Mesenteric fat pad (tissue), 1 donor: ENCODE measurements around the gene CYP3A7. TPM values are rescaled to one million over a fixed set of nuclear protein-coding genes. Genes with fewer than 3 reads are reported as not detected.
"Not testable (repeated sequence)": the region's sequence is repeated elsewhere in the genome, so short reads cannot be mapped to it uniquely, and the experiment has no call there.

Source experiments
- DNase-seq: peaks from one replicate; pipeline ENCODE4 v3.0.0-alpha.2; 2020; ENCODE audit warnings: low spot score
- total RNA-seq: library from RNA; stranded (reverse); fragmentation: NEBNext Ultra II Directional; extraction: Animal tissue kit (Norgen Biotek cat#: 25700); gene quantifications from one replicate; pipeline ENCODE4 v1.2.1, GENCODE V29; 2021
- donor health status: DM: yes; HTN: yes; CAD: no.

Gene CYP3A7
- total RNA-seq, 1 donor from 2014 or later: not detected

DNA sequence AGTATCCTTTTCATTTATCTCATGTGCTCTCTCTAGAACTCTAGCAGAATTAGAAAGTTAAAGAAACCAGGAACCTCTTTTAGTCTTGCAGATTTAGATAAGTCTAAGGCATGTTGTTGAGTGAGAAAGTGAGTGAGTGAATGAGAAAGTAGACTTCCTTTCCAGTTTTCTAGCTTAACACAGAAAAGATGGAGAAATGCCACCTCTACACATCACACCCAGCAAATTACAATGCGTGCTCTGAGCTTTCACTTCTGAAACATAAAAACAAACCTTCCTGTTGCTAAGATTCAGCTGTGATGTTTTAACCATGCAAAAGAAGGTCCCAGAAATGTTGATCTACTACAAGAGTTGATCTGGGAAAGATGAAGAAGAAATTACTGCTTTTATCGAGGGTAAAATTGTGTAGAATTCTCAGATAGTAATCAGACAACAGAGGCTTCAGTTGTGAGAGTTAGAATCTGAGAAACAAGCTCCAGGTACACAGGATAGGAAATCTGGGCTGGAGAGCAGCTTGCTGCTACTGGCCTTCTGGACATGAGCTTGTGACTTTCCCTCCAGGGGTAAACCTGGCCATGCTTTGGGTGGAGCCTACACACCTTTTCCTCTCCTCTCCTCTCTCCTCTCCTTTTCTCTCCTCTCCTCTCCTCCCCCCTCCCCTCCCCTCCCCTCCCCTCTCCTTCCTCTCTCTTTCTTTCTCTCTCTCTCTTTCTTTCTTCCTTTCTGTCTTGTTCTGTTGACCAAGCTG, 59.8 kb downstream of the CYP3A7 start:
- DNase-seq: no peak

DNA sequence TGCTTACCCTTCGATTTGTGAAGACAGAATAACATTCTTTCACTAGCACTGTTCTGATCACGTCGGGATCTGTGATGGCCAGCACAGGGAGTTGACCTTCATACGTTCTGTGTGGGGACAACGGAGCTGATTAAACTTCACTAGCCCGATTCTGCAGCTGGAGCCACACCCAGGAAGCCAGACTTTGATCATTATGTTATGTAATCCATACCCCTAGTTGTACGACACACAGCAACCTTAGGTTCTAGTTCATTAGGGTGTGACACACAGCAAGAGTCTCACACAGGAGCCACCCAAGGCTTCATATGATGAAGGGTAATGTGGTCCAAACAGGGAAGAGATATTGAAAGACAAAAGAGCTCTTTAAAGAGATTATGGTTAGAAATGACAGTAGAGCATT, 62.4 kb downstream of the CYP3A7 start:
- no peak for DNase-seq

DNA sequence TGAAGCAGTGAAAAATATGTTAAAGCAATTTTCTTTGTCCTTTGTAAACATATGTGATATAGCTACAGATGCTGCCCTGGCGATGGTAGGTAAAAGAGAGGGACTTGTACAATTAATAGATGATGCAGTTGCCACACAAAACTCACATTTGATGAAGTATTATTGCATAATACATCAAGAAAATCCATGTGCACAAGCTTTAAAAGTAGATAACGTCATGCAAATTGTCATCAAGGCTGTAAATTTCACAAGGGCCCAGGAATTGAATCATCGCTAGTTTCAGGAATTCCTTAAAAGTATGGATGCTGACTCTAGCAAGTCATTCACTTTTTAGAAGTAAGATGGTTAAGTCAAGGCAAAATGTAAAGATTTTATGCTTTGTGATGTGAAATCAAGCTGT, 65.2 kb downstream of the CYP3A7 start:
- DNase-seq: no peak

DNA sequence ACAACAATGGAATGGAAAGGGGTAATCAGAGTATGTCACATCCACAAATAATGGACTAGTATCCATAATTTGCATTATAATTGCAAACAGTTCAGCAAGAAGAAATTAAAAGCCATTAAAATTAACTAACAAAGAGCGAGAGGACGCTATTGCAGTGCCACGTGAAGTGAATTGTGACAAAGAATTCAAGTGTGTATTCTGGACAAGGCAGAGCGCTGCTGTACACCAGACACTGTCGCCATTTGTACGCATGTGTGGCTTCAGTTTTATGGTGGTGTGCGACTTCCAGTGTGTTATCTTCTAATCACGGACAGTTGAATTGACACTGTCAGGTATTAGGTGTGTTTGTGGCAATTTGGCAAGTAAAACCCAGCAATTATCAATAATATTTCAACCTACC, 66.5 kb downstream of the CYP3A7 start:
- DNase-seq: no peak

DNA sequence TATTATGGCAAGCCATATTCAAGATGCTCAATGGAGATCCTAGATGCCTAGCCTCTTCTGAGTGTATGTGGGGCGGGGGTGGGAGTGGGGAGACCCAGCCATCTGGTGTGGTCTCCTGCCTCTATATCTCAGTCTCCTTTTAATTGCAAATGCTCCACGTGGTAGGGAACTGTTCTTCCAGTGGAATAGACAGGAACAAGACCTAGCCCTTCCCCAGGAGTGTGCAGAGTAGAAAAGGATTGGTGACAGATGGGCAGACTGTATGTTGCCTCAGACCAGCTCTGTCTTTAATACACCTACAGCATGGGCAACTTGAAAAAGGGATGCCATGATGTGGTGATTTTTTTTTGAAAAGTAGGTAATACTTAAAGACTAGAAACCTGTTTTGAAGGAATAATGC, 67.8 kb downstream of the CYP3A7 start:
- DNase-seq: no peak

DNA sequence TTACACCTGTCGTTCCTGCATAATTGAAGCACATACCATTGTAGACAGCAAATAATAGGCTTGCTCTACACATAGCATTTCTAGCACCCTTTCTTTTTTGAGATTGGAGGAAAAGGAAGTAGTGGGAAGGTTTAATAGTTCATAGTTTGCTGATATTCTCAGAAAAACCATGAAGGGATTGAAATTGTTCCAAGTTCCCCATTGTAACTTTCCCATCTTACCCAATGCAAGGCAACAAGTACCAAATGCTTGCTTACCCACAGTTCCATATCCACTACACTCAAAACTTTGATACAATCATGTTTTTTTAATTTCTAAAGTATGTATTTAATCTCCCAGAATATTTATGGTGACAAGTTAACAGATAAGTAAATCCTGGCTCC, 69.0 kb downstream of the CYP3A7 start:
- DNase-seq: no peak

DNA sequence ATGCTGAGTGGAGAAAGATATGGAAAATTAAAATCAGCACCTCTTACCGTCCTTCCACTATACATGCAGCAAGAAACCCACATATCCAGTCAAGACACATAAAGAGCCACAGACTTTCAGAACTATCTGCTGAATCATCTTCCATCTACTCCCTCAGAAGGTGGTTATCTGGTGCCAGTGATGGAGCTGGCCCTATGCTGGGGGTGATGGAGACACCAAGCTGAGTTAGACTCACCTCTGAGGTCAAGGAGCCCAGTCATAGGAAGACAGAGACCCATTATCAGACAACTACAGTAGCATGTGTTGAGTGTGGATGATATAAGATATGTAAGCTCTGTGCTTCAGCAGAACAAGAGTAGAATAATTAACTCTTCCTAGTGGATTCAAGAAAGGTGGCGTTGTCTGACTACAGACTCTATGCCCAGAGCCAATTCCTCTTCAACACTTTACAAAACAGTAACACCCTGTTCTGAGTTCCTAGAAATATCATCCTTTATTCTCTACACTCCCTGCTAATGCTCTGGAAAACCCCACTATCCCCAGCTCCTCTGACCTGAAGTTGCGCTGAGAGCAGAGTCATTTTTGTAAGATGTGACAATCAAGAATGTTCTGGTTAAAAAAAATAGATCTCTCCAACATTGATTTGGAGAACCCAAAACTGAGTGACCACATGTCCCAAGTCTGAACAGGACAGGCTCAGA, 69.5 kb downstream of the CYP3A7 start:
- DNase-seq: no peak

DNA sequence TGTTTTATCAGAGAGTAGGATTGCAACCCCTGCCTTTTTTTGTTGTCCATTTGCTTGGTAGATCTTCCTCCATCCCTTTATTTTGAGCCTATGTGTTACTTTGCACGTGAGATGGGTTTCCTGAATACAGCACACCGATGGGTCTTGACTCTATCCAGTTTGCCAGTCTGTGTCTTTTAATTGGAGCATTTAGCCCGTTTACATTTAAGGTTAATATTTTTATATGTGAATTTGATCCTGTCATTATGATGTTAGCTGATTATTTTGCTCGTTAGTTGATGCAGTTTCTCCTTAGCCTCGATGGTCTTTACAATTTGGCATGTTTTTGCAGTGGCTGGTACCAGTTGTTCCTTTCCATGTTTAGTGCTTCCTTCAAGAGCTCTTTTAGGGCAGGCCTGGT, 77.1 kb downstream of the CYP3A7 start:
- DNase-seq: not testable (repeated sequence)

Other genes with a start within 250 kb of the CYP3A7 start
- 24.4 TPM for gene ZNF394, start 234.9 kb downstream of the CYP3A7 start, total RNA-seq
- gene ZKSCAN5, start 230.5 kb downstream of the CYP3A7 start, total RNA-seq: 5.7 TPM
- 2.5 TPM for gene FAM200A, start 183.1 kb downstream of the CYP3A7 start, total RNA-seq
- gene ZNF655, start 176.6 kb downstream of the CYP3A7 start, total RNA-seq: 78.2 TPM
- 0.55 TPM for gene TMEM225B, start 136.9 kb downstream of the CYP3A7 start, total RNA-seq
- 10.9 TPM for gene ZSCAN25, start 118.2 kb downstream of the CYP3A7 start, total RNA-seq
- gene CYP3A5, start 55.2 kb downstream of the CYP3A7 start, total RNA-seq: 96.8 TPM
- 0.26 TPM for gene CYP3A4, start 49.0 kb upstream of the CYP3A7 start, total RNA-seq
- gene CYP3A43, start 92.8 kb upstream of the CYP3A7 start, total RNA-seq: 0.48 TPM
- not detected for gene OR2AE1, start 141.8 kb upstream of the CYP3A7 start, total RNA-seq
- gene TRIM4, start 184.3 kb upstream of the CYP3A7 start, total RNA-seq: 21.2 TPM
- 0.61 TPM for gene GJC3, start 194.4 kb upstream of the CYP3A7 start, total RNA-seq
- gene AZGP1, start 240.8 kb upstream of the CYP3A7 start, total RNA-seq: 76.2 TPM